Gastroesophageal sphincter (tissue), 3 donors: ENCODE measurements around the gene TMEM50B.

ENCODE experiments used
- POLR2A ChIP-seq, 2 donors: fragments of 450-650 bp; IDR thresholded peaks; one replicate each; pipeline ENCODE4 v1.6.1; 2017; ENCODE audit warnings: antibody characterized with exemption in 2 of 2, mild to moderate bottlenecking in 2 of 2, moderate library complexity in 1 of 2
- POLR2AphosphoS5 ChIP-seq: sonication (generic); formaldehyde crosslinking; IDR thresholded peaks from one replicate; pipeline ENCODE4 v1.6.1; 2017; ENCODE audit warnings: antibody characterized with exemption
- TF ChIP-seq, protein P1 (sequence below), 4 experiments: fragments of 200-600 bp in 2 of 4; fragments of 450-650 bp in 2 of 4; sonication (generic) in 1 of 4; IDR thresholded peaks; one replicate each; pipeline ENCODE4 v1.5.1; 2017 to 2019; ENCODE audit warnings: antibody characterized with exemption in 4 of 4, mild to moderate bottlenecking in 2 of 4, moderate library complexity in 2 of 4

GRCh38 chr21:33505833-33506232 lies 26.1 kb upstream of the TMEM50B start:
- TF ChIP-seq, protein P1, sequence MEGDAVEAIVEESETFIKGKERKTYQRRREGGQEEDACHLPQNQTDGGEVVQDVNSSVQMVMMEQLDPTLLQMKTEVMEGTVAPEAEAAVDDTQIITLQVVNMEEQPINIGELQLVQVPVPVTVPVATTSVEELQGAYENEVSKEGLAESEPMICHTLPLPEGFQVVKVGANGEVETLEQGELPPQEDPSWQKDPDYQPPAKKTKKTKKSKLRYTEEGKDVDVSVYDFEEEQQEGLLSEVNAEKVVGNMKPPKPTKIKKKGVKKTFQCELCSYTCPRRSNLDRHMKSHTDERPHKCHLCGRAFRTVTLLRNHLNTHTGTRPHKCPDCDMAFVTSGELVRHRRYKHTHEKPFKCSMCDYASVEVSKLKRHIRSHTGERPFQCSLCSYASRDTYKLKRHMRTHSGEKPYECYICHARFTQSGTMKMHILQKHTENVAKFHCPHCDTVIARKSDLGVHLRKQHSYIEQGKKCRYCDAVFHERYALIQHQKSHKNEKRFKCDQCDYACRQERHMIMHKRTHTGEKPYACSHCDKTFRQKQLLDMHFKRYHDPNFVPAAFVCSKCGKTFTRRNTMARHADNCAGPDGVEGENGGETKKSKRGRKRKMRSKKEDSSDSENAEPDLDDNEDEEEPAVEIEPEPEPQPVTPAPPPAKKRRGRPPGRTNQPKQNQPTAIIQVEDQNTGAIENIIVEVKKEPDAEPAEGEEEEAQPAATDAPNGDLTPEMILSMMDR (IDR thresholded peaks at IDR 0.05) = no peak
- TF ChIP-seq POLR2A (IDR thresholded peaks at IDR 0.05) (no peak), POLR2AphosphoS5 (no peak)
